RWPE2 (cell line): Measurements from ENCODE around the gene TXNRD3.

Experiments
- ATAC-seq: fragments of 200-7000 bp; cut with Tn5 transposase; 3 replicates; pipeline ENCODE4 v1.9.1; 2021; ENCODE audit warnings: low read depth
- DNase-seq: peaks from one replicate; pipeline ENCODE4 v3.0.0-alpha.2; 2020; ENCODE audit warnings: low spot score
- H3K27ac ChIP-seq: fragments of 450-650 bp; 2 replicates; pipeline ENCODE4 v1.5.1; 2017; ENCODE audit warnings: mild to moderate bottlenecking; ENCODE audit not compliant: poor library complexity, severe bottlenecking
- H3K27me3 ChIP-seq: fragments of 250-450 bp; sonication (Bioruptor Pico); 2 replicates; pipeline ENCODE4 v1.5.1; 2021; ENCODE audit warnings: mild to moderate bottlenecking, moderate library complexity; ENCODE audit not compliant: insufficient read depth, poor library complexity, severe bottlenecking
- H3K36me3 ChIP-seq: fragments of 250-450 bp; sonication (Bioruptor Pico); 2 replicates; pipeline ENCODE4 v1.5.1; 2020; ENCODE audit warnings: low read depth, mild to moderate bottlenecking, moderate library complexity
- H3K4me1 ChIP-seq: fragments of 250-450 bp; sonication (Bioruptor Pico); 2 replicates; pipeline ENCODE4 v1.5.1; 2021; ENCODE audit warnings: mild to moderate bottlenecking, moderate library complexity; ENCODE audit not compliant: insufficient read depth, poor library complexity, severe bottlenecking
- H3K4me3 ChIP-seq: fragments of 250-450 bp; sonication (Bioruptor Pico); 2 replicates; pipeline ENCODE4 v1.5.1; 2021; ENCODE audit warnings: mild to moderate bottlenecking, moderate library complexity; ENCODE audit not compliant: severe bottlenecking
- H3K9me3 ChIP-seq: fragments of 250-450 bp; sonication (Bioruptor Pico); 2 replicates; pipeline ENCODE4 v1.5.1; 2021; ENCODE audit warnings: mild to moderate bottlenecking, moderate library complexity; ENCODE audit not compliant: severe bottlenecking
- CTCF ChIP-seq: fragments of 450-650 bp; IDR thresholded peaks from one replicate; pipeline ENCODE4 v1.5.1; 2017; ENCODE audit warnings: mild to moderate bottlenecking, moderate library complexity; ENCODE audit not compliant: poor library complexity, severe bottlenecking

TXNRD3 gene

GRCh38 chr3:126655887-126656286, 963 bp upstream of the TXNRD3 start:
- H3K27ac ChIP-seq: no peak overlapping the region
- H3K9me3 ChIP-seq: no peaks in the 10 kb centered on the region
- no peaks in the 10 kb centered on the region for H3K27me3 ChIP-seq

GRCh38 chr3:126649556-126650092, 5.3 kb downstream of the TXNRD3 start:
- Histone ChIP-seq H3K36me3 (peaks cover 12% of the 10 kb centered on the region), H3K4me1 (peaks cover 11% of the 10 kb centered on the region), H3K9me3 (no peaks in the 10 kb centered on the region), H3K27me3 (no peaks in the 10 kb centered on the region), H3K4me3 (no peak overlapping the region), H3K27ac (no peak overlapping the region)
- no peak for TF ChIP-seq CTCF
- DNase-seq: no peak
- peak; percentile 77 for ATAC-seq

More at GRCh38 chr3:126655887-126656286, 963 bp upstream of the TXNRD3 start:
- Histone ChIP-seq H3K4me3 (no peak overlapping the region), H3K4me1 (peaks cover 7% of the 10 kb centered on the region), H3K36me3 (no peaks in the 10 kb centered on the region)
- ATAC-seq: no peak
- no peak for TF ChIP-seq CTCF
- no peak for DNase-seq

- no peak overlapping the region for H3K4me3 ChIP-seq
- no peak for TF ChIP-seq CTCF
Observed at GRCh38 chr3:126646674-126647073, 8.2 kb downstream of the TXNRD3 start.

GRCh38 chr3:126644615-126645014, 10.3 kb downstream of the TXNRD3 start:
- ATAC-seq (no peak), DNase-seq (no peak)
- Histone ChIP-seq H3K36me3 (peaks cover 48% of the 10 kb centered on the region), H3K4me3 (no peak overlapping the region), H3K27me3 (no peaks in the 10 kb centered on the region), H3K27ac (no peak overlapping the region), H3K4me1 (peaks cover 6% of the 10 kb centered on the region), H3K9me3 (no peaks in the 10 kb centered on the region)
- no peak for TF ChIP-seq CTCF

More at GRCh38 chr3:126646674-126647073, 8.2 kb downstream of the TXNRD3 start:
- no peak for ATAC-seq
- Histone ChIP-seq H3K27me3 (no peaks in the 10 kb centered on the region), H3K27ac (no peak overlapping the region), H3K9me3 (no peaks in the 10 kb centered on the region), H3K4me1 (peaks cover 6% of the 10 kb centered on the region), H3K36me3 (peaks cover 42% of the 10 kb centered on the region)
- DNase-seq: no peak

GRCh38 chr3:126638790-126639189, 16.1 kb downstream of the TXNRD3 start:
- H3K9me3 ChIP-seq: no peaks in the 10 kb centered on the region
- no peak for DNase-seq
- no peak for ATAC-seq
- TF ChIP-seq CTCF: no peak
- H3K4me1 ChIP-seq: no peaks in the 10 kb centered on the region
- no peak overlapping the region for H3K4me3 ChIP-seq
- H3K27me3 ChIP-seq: no peaks in the 10 kb centered on the region
- peaks cover 44% of the 10 kb centered on the region for H3K36me3 ChIP-seq
- no peak overlapping the region for H3K27ac ChIP-seq
